HG03565 (cell line): ENCODE measurements around the gene DDX1.

ENCODE experiments used
- ATAC-seq: cut with Tn5 transposase; IDR thresholded peaks from one replicate; pipeline ENCODE4 v1.9.1; 2021; ENCODE audit warnings: mild to moderate bottlenecking, moderate library complexity; ENCODE audit not compliant: unreplicated experiment

DDX1 gene

GRCh38 chr2:15642815-15643500 lies 51.3 kb downstream of the DDX1 start:
- no peak for ATAC-seq

GRCh38 chr2:15643791-15644585 lies 52.3 kb downstream of the DDX1 start:
- ATAC-seq = no peak

GRCh38 chr2:15645300-15645699 lies 53.6 kb downstream of the DDX1 start:
- ATAC-seq = no peak

GRCh38 chr2:15645720-15646385 lies 54.2 kb downstream of the DDX1 start:
- no peak for ATAC-seq

- no peak for ATAC-seq
Measured at GRCh38 chr2:15646661-15647060, 55.0 kb downstream of the DDX1 start.

GRCh38 chr2:15647622-15648590 lies 56.2 kb downstream of the DDX1 start:
- ATAC-seq = no peak

GRCh38 chr2:15648593-15649525 lies 57.2 kb downstream of the DDX1 start:
- no peak for ATAC-seq

- ATAC-seq = no peak
Measured at GRCh38 chr2:15649561-15650255, 58.0 kb downstream of the DDX1 start.

- ATAC-seq = no peak
Measured at GRCh38 chr2:15650616-15651366, 59.1 kb downstream of the DDX1 start.

GRCh38 chr2:15651367-15651727 lies 59.7 kb downstream of the DDX1 start:
- ATAC-seq = no peak

- no peak for ATAC-seq
Measured at GRCh38 chr2:15652252-15652651, 60.6 kb downstream of the DDX1 start.

- ATAC-seq = no peak
Measured at GRCh38 chr2:15652801-15653200, 61.1 kb downstream of the DDX1 start.

- ATAC-seq = no peak
Measured at GRCh38 chr2:15653806-15654726, 62.4 kb downstream of the DDX1 start.

- no peak for ATAC-seq
Measured at GRCh38 chr2:15654727-15655073, 63.0 kb downstream of the DDX1 start.

GRCh38 chr2:15655123-15655887 lies 63.6 kb downstream of the DDX1 start:
- no peak for ATAC-seq

- no peak for ATAC-seq
Measured at GRCh38 chr2:15656090-15656489, 64.4 kb downstream of the DDX1 start.

GRCh38 chr2:15657759-15658158 lies 66.1 kb downstream of the DDX1 start:
- no peak for ATAC-seq
